Neural progenitor cell (in vitro differentiated cells): Measurements from ENCODE around the gene CCL13.

ENCODE experiments used
- CTCF ChIP-seq: fragments of 200-600 bp; sonication (generic); IDR thresholded peaks from 2 replicates; pipeline ENCODE4 v1.5.1; 2017; ENCODE audit warnings: antibody characterized with exemption, mild to moderate bottlenecking
- EZH2phosphoT487 ChIP-seq: fragments of 200-600 bp; sonication (generic); IDR thresholded peaks from 2 replicates; pipeline ENCODE4 v1.6.1; 2017; ENCODE audit warnings: antibody characterized with exemption

DNA sequence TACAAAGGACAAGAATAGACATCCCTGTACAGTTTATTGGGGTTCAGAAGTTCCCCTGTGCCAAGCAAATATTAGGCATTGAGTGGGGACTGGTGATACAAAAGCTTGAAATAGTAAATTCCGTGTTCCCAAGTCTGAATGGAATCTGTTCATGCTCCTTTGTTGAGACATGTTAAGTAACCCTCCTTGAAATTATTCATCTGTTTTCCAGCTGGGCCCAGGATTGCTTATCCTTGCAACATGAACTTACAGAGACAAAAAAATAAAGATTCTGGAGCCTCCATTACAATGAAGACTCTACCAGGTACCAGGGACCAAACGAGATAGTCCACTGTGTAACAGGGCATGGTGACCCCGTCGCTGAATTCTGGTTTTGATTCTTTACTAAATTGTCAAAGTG is 43.1 kb upstream of the CCL13 start:
- no peak for TF ChIP-seq CTCF
- no peak for TF ChIP-seq EZH2phosphoT487
